NCI-H146 (cell line): Measurements from ENCODE around the gene CDCP1.
A peak's percentile ranks its signal among the peaks of the same experiment; 100 is the strongest.
"Not testable (repeated sequence)": the region's sequence is repeated elsewhere in the genome, so short reads cannot be mapped to it uniquely, and the experiment has no call there.

ENCODE experiments used
- DNase-seq: peaks from one replicate; lab custom pipeline; 2025; lab: John Stamatoyannopoulos, UW

CDCP1 gene

GRCh38 chr3:45170096-45170495 lies 23.9 kb upstream of the CDCP1 start:
- no peak for DNase-seq

DNA sequence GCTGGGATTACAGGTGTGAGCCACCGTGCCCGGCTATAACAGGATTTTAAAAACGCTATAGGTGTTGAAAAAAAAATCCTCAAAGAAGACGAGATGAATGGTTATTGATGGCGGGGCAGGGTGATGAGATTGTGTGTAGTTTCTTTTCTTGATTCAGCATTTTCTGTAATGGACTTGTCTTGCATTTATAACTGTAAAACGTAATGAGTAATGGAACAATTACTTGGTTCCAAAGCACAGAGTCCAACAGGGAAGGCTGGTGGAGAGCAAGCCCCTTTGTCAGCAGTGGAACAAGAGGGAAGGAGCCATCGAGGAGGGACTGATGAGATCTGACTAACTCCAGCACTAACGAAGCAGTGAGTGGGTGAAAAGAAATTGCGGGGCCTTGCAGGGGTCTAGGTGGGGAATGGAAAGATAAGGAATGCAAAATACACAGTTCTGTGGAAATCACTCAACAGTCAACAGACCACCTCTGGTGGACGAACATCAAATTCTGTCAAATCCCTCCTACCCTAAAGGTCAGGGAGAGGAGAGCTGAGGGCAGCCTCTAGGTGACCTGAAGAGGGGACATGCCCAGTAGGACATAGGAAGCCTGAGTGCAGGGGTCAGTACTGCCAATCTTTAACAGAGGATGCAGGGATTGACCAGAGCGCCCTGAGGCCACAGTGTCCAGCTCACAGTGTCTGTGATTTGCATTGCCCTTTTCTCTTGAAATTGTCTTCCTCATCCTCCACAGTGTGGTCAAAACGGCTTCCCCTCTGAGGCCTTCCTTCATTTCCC lies 23.1 kb upstream of the CDCP1 start:
- no peak for DNase-seq

- no peak for DNase-seq
These were observed 22.3 kb upstream of the CDCP1 start for GRCh38 chr3:45168451-45168850.

GRCh38 chr3:45167011-45167911 lies 21.1 kb upstream of the CDCP1 start:
- DNase-seq: peak; percentile 77

DNA sequence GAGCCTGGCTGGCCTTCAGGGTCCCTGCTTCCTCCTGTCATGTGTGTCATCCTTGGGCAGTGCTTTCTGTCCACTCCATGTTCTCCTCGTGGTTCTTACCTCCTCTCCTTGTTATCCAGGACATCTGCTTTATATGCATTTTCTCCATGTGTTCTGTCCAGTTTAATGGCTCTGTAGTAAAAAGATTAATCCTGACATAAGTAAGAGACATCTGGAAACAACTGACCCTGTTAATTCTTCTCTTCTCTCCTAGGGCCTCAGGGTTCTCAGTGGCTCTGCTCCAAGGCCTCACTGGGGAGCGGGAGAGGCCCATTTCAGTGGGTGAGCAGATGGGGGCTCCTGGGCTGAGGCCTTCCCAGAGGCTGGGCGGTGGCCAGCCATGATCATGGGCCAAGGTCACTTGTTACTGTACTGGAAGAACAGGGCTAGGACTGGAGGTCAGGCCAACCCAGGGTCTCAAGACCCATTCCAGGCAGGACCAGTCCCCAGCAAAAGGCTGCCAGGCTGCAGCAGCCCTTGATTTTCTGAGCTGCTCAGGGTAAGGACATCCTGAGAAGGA lies 20.2 kb upstream of the CDCP1 start:
- DNase-seq: no peak

- no peak for DNase-seq
These were observed 19.5 kb upstream of the CDCP1 start for GRCh38 chr3:45165497-45166283.

GRCh38 chr3:45164056-45164455 lies 17.9 kb upstream of the CDCP1 start:
- DNase-seq: no peak

- no peak for DNase-seq
These were observed 17.3 kb upstream of the CDCP1 start for GRCh38 chr3:45163481-45163880.

DNA sequence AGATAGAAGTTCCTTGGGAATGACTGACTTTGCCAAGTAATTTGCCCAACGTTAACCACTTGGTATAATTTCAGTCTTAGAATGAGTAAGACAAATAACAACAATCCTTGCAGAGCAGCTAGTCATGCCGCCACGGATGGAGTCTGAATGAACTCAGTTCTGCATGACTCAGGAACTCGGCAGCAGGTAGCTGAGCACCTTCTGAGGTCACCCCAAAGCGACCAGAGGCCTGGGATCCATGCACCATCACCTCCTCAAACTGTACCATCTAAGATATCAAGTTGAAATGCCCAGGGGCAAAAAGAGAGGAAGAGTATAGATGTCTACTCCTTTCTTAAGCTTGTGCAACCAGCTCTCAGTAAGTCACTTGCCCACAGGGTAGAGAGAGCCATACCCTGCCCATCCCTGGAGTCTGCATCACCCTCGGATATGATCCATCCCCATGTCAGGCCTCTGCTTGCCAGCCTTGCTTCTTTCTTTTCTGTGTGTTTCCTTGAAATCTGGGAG lies 8.5 kb upstream of the CDCP1 start:
- no peak for DNase-seq

DNA sequence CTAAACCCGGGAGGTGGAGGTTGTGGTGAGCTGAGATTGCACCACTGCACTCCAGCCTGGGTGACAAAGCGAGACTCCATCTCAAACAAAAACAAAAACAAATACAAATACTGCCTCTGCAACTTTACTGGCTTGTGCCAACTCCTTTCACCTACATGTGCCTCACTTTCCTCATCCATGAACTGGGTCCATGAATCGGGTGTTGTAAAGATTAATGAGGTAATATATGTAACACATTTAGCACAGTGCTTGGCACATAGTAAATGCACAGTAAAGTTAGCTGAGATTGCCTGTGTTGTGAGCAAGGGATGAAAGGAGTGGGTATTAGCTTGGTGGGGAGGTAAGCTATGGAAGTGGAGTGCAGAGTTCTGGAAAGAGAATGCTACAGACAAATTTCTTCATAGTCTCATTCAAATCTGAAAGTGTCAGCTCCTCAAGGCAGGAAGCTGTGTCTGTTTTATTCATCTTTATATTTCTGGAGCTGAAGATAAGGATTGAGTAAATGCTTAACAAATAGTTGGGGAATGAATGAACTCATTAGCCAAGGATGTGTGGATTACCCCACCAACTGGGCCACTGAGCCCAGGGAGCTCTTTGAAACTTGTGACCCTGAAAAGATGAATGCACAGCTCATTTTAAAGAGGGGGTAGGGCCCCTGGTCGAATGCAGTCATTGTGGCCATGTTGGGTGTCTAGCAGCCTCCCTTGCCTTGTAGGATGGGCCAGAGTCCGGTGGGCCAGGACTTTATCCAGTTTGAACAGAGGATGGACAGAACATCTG lies 7.7 kb upstream of the CDCP1 start:
- no peak for DNase-seq

DNA sequence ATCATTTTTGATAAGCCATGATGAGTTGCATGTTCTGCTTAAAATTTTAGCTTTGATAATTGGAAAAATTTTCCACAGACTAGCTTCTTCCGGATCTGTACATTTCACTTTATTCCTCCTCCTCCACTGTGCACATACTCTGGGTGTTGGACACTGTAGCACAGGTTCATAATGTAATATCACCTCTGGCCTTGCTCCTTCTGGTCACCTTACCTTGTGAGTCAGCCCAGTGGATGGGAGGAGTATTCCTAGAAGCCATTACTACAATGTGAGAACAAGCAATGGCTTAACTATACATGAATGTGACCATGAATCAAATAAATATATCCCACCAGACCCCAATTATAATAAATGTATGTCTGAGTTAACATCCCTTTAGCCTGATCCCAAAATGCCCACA lies 6.1 kb upstream of the CDCP1 start:
- no peak for DNase-seq

DNA sequence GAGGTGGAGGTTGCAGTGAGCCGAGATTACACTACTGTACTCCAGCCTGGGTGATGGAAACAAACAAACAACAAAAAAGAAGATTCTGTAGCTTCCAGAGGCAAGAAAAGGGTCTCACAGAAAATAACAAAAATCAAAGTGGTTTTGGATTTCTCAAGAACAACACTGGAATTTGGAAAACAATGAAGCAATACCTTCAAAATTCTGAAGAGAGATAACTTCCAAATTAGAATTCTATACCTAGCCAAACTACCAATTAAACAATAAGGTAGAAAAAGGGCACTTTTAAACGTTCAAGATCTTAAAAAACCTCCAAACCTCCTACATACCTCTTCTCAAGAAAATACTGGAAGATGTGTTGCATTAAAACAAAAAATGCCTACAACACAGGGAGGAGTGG lies 4.9 kb upstream of the CDCP1 start:
- no peak for DNase-seq

GRCh38 chr3:45148921-45149320 lies 2.7 kb upstream of the CDCP1 start:
- DNase-seq: no peak

GRCh38 chr3:45145223-45145622 lies 955 bp downstream of the CDCP1 start:
- DNase-seq: peak; percentile 34

DNA sequence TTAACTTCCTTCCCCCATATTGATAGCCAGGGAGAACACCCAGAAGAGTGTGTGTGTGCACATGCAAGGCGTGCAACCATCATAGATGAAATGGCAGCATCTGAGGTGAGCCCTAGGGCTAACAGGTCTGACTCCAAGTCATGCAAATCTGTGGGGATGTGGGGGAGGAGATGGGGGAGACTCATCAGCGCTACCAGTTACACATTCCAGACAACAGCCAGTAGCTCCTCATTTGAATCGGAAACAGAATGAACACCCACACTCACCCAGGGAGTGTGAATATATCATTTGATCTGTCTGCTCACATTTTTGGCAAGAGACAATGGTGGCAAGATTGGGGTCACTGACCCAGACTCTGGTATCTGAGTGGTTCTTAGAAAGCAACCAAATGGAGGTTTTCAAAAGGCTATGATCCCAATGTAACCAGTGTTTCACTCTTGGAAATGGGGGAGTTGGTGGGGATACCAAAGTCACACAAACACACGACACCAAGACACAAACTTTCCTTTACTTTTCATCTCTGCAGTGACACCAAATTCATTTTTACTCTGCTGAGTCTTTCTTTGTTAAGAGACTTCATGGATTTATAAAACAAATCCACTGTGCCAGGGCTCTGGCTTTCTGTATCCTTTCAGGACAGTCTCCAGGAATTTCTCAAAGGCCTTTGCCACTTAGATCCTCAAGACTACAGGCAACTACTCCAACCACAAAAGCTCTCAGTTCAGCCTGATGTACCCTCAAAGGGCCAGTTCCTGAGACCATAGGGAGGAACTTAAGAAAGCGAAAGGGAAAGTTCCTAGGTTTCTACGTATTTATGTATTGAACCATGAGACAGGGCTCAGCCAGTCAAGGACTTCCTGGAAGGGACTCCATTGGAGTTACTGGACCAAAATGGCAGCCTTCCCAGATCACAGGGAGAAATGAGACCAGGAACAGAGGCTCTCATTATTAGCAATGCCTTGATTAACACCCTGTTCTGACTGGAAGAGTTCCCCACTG lies 2.2 kb downstream of the CDCP1 start:
- no peak for DNase-seq

DNA sequence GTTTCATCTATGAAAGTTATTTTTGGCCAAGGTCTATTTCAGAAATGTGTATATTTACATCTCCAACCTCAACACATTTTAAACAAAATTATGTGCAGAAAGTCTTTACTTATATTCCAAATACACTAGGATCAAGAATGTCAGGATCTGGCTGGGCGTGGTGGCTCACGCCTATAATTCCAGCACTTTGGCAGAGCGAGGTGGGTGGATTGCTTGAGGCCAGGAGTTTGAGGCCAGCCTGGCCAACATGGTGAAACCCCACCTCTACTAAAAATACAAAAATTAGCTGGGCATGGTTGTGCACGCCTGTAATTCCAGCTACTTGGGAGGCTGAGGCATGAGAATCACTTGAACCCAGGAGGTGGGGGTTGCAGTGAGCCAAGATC lies 5.4 kb downstream of the CDCP1 start:
- DNase-seq: not testable (repeated sequence)

GRCh38 chr3:45140141-45140769 lies 5.9 kb downstream of the CDCP1 start:
- no peak for DNase-seq

GRCh38 chr3:45139372-45140140 lies 6.6 kb downstream of the CDCP1 start:
- no peak for DNase-seq
